GM12872 (cell line): Measurements from ENCODE around the gene TBC1D2.

Experiments
- TF ChIP-seq, protein P1 (sequence below): IDR thresholded peaks from 3 replicates; pipeline ENCODE4 v1.5.1; 2011; ENCODE audit warnings: low read depth, mild to moderate bottlenecking, low read length, moderate library complexity; ENCODE audit not compliant: insufficient read depth

Gene TBC1D2

DNA sequence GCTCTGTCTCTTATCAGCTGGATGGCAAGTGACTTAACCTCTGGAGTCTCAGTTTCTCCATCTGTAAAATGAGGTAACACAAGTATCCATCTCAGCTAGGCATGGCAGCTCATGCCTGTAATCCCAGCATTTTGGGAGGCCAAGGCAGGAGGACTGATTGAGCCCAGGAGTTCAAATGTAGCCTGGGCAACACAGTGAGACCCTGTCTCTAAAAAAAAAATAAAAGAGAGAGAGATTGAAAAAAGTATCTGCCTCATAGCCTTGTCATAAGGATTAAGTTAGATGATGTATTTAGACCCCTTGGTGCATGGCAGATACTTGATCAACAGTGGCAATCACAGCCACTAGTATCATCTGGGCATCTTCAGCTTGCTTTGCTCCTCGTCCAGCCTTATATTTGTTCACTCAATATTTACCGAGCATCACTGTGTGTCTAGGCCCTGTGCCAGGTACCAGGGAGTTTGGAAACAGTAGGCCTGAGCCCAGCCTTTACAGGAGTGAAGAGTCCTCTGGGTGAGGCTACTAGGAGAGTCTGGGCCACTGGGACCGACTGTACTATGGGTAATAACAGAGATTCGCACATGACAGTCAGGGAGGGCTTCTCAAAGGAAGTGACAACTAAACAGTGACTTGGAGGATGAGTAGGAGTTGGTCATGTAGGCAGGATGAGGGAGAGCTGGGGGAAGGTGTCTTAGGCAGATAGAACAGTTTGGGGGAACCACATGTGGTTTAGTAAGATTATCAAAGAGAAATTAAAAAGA is 97.2 kb downstream of the TBC1D2 start:
- TF ChIP-seq, protein P1, sequence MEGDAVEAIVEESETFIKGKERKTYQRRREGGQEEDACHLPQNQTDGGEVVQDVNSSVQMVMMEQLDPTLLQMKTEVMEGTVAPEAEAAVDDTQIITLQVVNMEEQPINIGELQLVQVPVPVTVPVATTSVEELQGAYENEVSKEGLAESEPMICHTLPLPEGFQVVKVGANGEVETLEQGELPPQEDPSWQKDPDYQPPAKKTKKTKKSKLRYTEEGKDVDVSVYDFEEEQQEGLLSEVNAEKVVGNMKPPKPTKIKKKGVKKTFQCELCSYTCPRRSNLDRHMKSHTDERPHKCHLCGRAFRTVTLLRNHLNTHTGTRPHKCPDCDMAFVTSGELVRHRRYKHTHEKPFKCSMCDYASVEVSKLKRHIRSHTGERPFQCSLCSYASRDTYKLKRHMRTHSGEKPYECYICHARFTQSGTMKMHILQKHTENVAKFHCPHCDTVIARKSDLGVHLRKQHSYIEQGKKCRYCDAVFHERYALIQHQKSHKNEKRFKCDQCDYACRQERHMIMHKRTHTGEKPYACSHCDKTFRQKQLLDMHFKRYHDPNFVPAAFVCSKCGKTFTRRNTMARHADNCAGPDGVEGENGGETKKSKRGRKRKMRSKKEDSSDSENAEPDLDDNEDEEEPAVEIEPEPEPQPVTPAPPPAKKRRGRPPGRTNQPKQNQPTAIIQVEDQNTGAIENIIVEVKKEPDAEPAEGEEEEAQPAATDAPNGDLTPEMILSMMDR: no peak

DNA sequence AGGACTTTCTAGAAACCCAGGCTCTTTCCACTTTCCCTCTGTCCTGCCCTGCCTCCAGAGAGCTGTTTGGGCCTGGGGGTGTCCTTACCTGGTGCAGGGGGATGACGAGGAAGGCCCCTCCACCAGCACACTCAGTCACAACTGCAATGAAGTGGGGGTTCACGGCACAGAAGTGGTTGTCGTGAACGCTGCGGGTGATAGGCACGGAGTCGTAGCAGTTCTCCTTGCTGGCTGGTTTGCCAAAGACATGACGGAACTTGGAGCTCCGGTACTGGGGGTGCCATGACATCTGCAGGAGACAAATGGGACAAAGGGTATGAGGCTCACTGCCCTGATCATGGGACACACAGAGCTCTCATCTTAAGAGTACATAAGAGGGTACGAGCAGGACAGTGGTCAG is 98.1 kb downstream of the TBC1D2 start:
- TF ChIP-seq, protein P1: no peak

DNA sequence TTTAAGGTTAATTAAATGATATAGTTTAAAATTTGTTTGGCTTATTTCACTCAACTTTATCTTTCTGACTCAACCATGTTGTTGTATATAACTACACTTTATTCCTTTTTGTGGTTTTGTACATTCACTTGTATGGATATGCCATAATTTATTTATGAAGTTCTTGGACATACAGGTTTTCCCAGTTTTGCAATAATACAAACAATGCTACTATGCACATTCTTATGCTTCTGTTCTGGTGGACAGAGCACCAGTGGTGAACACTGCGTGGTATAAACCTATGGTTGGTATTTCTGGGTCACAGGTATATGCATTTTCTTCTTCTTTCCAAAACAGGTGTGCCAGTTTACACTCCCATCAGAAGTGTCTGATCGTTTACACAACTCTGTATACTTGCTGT is 100.8 kb downstream of the TBC1D2 start:
- TF ChIP-seq, protein P1: no peak

DNA sequence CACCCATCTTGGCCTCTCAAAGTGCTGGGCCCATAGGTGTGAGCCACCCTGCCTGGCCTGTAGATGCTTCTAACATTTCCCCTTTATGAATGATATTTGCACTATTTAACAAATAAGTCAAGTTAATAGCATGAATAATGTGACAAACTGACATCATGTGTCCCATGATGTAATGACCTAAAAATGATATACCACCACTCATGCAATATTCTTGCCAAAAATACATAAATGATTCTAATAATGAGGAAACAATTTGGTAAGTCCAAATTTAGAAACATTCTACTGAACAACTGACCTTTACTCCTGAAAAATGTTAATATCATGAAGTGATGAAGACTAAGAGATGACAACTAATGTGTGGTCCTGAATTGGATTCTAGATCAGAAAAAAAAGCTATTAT is 102.9 kb downstream of the TBC1D2 start:
- TF ChIP-seq, protein P1: no peak

DNA sequence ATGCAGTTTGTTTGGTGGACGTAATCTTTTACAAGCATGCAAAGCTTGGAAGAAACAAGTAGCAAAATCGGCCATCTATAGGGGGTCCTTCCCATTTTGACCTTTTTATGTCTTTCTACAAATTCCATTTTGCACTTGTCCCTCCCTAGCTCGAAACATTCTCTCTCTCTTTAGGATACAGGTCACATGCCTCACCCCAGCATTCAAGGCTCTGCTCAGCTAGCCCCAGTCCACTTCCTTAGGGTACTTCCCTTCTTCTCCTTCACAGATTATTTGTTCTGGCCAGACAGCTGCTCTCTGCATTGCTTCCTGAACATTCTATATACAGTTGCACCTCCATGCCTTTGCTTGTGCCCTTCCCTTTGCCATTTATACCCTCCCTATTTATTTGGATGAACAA is 104.7 kb downstream of the TBC1D2 start:
- TF ChIP-seq, protein P1: no peak

DNA sequence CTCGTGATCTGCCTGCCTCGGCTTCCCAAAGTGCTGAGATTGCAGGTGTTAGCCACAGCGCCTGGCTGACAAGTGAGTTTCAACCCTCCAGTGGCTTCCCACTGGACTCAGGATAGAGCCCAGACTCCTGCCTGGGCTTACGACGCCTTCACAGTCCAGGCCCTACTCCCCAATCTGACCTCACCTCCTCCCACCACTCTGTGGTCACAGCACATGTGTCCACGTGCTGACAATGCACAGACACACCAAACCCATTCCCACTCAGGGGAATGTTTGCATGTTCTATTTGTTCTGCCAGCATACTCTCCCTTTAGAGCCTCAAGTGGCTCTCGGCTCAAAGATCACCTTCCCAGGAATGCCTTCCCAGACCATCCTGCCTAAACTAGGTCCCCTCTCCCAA is 105.3 kb downstream of the TBC1D2 start:
- TF ChIP-seq, protein P1: no peak

DNA sequence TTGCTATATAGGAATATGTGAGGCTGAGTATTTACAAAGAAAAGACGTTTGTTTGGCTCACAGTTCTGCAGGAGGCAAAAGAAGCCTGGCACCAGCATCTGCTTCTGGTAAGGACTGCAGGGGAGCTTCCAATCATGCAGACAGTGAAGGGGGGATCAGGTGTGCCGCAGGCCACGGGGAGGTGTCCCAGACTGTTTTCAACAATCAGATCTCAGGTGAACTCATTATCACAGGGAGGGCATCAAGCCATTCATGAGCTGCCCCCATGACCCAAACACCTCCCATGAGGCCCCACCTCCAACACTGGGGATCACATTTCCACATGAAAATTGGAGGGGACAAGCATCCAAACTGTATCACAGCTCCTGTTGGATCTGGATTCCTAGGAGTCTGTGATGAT is 106.0 kb downstream of the TBC1D2 start:
- TF ChIP-seq, protein P1: no peak
